Astrocyte of the cerebellum (primary cell): ENCODE results near the gene KLHL6.

Experiments used
- DNase-seq: peaks from one replicate; pipeline ENCODE4 v3.0.0-alpha.2; 2011; ENCODE audit warnings: low read depth
- H3K4me3 ChIP-seq: 2 replicates; pipeline ENCODE4 v1.5.1; 2011; ENCODE audit warnings: mild to moderate bottlenecking, low read depth, low read length, moderate library complexity
- in situ Hi-C: cut with HindIII; loops from 2 replicates; pipeline ENCODE4 v1.10.0; 2017; ENCODE audit warnings: low sequenced_read_pairs
- TF ChIP-seq, protein P1 (sequence below): IDR thresholded peaks from 2 replicates; pipeline ENCODE4 v1.5.1; 2012; ENCODE audit warnings: low read length, low read depth, moderate library complexity, mild to moderate bottlenecking; ENCODE audit errors: missing control alignments

Gene KLHL6

DNA sequence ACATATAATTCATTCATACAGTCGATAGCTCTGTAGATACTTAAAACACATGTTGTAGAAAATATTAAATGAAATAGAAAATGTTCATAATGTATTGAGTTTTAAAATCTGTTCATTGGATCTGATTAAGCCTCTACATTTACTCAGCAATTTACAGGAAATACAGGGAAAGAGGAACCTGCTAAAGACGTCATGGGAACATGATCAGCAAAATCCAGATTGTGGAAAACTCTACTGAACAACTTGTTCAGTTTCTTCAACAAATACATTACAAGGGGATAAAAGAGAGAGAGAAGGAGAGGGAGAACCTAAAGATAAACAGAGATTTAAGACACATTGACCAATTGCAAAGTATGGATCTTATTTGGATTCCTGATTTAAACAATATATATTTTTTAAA, 46.7 kb downstream of the KLHL6 start:
- TF ChIP-seq, protein P1, sequence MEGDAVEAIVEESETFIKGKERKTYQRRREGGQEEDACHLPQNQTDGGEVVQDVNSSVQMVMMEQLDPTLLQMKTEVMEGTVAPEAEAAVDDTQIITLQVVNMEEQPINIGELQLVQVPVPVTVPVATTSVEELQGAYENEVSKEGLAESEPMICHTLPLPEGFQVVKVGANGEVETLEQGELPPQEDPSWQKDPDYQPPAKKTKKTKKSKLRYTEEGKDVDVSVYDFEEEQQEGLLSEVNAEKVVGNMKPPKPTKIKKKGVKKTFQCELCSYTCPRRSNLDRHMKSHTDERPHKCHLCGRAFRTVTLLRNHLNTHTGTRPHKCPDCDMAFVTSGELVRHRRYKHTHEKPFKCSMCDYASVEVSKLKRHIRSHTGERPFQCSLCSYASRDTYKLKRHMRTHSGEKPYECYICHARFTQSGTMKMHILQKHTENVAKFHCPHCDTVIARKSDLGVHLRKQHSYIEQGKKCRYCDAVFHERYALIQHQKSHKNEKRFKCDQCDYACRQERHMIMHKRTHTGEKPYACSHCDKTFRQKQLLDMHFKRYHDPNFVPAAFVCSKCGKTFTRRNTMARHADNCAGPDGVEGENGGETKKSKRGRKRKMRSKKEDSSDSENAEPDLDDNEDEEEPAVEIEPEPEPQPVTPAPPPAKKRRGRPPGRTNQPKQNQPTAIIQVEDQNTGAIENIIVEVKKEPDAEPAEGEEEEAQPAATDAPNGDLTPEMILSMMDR, result no peak
- no peak overlapping the region for H3K4me3 ChIP-seq
- DNase-seq, result no peak
- in situ Hi-C loops, result no loop called here

DNA sequence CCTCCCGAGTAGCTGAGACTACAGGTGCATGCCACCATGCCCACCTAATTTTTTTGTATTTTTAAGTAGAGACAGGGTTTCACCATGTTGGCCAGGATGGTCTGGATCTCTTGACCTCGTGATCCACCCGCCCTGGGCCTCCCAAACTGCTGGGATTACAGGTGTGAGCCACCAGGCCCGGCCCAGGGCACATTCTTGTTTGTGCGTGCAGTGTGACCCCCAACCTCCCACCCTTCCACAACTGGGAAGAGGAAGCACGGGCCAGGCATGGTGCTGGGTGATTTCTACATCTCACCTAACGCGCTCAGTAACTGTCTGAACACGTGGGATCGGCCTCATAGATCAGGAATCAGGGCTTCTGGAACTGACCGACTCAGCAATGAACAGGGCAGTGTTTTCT, 48.0 kb downstream of the KLHL6 start:
- H3K4me3 ChIP-seq, result no peak overlapping the region
- TF ChIP-seq, protein P1, result no peak
- in situ Hi-C loops, result no loop called here
- no peak for DNase-seq

DNA sequence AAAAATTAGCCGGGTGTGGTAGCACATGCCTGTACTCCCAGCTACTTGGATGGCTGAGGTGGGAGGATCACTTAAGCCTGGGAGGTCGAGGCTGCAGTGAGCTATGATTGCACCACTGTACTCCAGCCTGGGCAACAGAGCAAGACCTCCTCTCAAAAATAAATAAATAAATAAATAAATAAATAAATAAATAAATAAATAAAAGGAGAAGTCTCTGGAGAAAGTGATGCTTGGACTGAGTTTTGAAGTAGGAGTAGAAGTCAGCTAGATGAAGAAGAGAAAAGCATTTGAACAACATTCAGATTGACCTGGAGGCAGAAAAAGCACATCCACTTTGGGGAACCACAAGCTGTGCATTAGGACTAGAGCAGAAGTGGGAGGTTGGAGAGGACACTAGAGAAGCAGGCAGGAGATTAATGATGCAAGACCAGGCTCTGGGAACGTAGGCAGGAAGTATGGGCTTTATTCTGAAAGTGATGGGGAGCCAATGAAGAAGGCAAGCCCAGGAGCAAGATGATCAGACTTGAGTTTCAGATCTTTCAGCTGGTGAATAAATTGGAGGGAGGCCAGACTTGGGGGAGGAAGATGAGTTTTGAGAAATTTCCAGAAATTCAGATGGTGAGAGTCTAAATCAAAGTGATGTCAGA, 48.7 kb downstream of the KLHL6 start:
- H3K4me3 ChIP-seq, result no peak overlapping the region
- DNase-seq, result no peak
- TF ChIP-seq, protein P1, result no peak
- in situ Hi-C loops, result no loop called here

DNA sequence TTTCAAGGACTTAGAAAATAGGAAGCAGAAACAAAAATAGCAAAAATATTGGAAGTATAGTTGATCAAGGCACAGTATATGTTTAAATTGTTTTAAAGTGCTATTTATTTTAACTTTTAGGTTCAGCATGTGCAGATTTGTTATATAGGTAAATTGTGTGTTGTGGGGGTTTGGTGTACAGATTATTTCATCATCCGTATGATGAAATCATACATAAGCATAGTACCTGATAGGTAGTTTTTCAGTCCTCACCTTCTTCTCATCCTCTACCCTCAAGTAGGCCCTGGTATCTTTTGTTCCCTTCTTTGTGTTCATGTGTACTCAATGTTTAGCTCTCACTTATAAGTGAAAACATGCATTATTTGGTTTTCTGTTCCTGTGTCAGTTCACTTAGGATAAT, 50.9 kb downstream of the KLHL6 start:
- no peak overlapping the region for H3K4me3 ChIP-seq
- TF ChIP-seq, protein P1, result no peak
- in situ Hi-C loops, result no loop called here

DNA sequence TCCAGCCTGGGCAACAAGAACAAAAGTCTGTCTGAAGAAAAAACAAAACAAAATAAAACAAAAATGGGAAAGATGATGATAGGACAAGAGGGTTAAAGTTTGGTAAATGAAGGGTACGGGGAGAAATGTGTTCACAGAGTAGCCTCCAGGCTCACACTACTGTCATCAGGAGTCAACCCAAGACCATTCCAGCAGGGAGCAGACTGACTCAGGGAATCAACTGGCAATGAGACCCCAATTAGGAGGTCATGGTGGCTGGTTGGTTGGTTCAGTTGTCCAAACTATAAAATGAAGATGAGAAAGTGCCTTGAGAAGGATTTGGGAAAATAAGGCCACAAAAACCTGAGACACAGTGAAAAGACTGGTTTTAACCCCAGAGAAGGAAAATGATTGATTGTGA, 51.8 kb downstream of the KLHL6 start:
- TF ChIP-seq, protein P1, result no peak
- no peak overlapping the region for H3K4me3 ChIP-seq
- DNase-seq, result no peak
- in situ Hi-C loops, result no loop called here

More for the DNA sequence above, 50.9 kb downstream of the KLHL6 start:
- DNase-seq, result no peak

DNA sequence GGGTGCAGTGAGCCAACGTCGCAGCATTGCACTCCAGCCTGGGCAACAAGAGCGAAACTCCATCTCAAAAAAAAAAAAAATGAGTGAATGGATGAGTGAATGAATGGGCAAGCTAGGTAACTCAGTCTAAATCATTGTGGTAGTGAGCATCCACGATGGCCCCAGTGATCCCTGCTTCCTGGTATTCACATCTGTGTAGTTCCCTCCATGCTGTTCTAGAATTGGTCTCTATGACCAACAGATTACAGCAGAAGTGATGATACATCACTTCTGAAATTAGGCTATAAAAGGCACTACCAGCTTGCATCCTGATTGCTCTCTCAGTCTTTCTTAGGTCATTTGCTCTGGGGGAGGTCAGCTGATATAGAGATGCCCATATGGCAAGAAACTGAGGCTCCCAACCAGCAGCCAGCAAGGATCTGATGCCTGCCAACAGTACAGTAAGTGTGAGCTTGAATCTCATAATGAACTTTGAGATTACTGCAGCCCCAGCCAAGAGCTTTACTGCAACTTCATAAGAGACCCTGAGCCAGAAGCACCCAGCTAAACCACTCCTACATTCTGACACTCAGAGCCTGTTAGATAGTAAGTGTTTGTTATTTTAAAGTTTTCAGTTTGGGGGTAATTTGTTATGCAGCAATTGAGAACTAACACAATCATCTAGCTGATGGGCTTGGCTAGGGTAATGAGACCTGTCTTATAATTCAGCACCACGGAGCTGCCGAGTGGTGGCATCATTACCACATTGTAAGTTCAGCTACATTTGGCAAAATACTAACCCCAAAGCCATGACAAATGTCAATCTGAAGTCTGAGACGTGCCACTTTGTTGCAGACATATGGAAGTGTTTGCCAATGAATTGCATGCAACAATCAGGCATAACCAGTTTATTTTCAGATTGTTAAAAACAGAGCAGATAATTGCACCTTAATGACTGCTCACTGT, 53.0 kb downstream of the KLHL6 start:
- H3K4me3 ChIP-seq, result no peak overlapping the region
- DNase-seq, result no peak
- TF ChIP-seq, protein P1, result no peak
- in situ Hi-C loops, result no loop called here
